Inferior parietal cortex (tissue), 1 donor: Measurements from ENCODE around the gene N4BP3.
"Not testable (repeated sequence)": the region's sequence is repeated elsewhere in the genome, so short reads cannot be mapped to it uniquely, and the experiment has no call there.

Experiments
- DNase-seq: peaks from one replicate; pipeline ENCODE4 v3.0.0-alpha.2; 2016; ENCODE audit errors: extremely low spot score

N4BP3 gene

GRCh38 chr5:178113141-178113787, at the start of gene N4BP3:
N4BP3 (plus strand) TSS chr5:178113532; CDS start chr5:178119584, 6,052 bp downstream.
- no peak for DNase-seq

- DNase-seq = no peak
These were observed 45.6 kb upstream of the N4BP3 start for GRCh38 chr5:178067755-178068154.

DNA sequence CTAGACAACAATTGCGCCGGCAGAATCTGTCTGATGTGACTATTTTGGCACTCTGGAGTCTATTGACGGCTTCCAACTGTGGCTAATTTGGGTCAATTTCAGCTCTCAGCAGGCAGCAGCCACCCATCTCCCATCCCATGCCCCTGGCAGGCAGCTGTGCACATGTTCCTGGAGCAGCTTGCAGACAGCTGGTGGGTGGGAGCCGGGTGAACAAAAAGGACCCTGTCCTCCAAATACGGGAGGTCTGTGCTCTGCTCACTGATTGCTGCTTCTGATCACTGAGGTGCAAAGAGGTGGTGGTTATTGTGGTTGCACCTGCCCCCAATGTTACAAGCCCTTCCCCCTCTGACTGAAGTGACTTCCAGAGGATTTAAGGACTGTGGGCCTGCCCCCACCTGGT, 45.0 kb upstream of the N4BP3 start:
- DNase-seq = no peak

- DNase-seq = no peak
These were observed 43.4 kb upstream of the N4BP3 start for GRCh38 chr5:178069909-178070308.

DNA sequence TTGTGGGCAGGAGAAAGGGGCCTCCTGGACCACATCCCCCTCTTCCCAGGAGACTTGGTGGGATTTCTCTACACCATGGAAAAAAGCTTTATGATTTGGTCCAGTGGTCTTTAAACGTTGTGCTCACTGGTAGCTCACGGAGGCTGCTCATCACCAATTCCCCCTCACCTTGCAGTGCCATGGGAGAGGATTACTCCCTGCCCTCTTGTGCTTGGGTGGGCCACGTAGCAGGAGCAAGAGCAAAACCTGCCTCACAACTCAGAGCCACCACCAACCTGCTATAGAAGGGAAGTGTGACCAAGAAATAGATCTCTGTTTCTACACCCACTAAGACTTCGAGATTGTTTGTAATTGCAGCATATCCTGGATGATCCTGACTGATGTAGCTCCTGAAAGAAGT, 42.2 kb upstream of the N4BP3 start:
- DNase-seq = no peak

- no peak for DNase-seq
These were observed 40.6 kb upstream of the N4BP3 start for GRCh38 chr5:178072749-178073148.

GRCh38 chr5:178074266-178074952, 38.9 kb upstream of the N4BP3 start:
- no peak for DNase-seq

DNA sequence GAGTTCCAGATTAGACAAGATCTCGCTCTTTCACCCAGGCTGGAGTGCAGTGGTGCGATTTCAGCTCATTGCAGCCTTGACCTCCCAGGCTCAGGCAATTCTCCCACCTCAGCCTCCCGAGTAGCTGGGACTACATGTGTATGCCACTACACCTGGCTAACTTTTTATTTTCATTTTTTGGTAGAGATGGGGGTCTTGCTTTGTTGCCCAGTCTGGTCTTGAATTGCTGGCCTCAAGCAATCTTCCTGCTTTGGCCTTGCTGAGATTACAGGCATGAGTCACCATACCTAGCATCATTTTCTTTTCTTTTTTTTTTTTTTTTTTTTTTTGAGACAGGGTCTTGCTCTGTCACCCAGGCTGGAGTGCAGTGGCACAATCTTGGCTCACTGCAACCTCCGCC, 36.4 kb upstream of the N4BP3 start:
- DNase-seq = not testable (repeated sequence)

DNA sequence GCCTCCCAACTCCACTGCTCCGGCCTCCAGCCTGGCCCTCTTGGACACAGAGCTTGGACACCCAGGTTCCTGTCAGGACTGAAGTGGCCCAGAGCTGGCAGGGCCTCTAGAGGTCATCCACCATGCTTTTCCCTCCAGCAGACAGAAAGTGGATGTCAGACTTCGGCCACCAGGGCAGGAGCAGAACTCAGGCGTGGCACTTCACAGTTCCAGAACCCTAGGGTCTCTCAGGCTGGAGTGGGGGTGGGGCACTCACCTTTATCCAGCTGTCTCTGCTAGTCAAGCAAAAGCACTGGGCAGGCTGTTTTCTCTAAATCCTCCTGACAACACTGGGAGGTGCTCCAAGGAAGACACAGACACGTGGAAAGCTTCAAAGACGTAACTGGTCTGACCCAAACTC, 35.6 kb upstream of the N4BP3 start:
- no peak for DNase-seq

DNA sequence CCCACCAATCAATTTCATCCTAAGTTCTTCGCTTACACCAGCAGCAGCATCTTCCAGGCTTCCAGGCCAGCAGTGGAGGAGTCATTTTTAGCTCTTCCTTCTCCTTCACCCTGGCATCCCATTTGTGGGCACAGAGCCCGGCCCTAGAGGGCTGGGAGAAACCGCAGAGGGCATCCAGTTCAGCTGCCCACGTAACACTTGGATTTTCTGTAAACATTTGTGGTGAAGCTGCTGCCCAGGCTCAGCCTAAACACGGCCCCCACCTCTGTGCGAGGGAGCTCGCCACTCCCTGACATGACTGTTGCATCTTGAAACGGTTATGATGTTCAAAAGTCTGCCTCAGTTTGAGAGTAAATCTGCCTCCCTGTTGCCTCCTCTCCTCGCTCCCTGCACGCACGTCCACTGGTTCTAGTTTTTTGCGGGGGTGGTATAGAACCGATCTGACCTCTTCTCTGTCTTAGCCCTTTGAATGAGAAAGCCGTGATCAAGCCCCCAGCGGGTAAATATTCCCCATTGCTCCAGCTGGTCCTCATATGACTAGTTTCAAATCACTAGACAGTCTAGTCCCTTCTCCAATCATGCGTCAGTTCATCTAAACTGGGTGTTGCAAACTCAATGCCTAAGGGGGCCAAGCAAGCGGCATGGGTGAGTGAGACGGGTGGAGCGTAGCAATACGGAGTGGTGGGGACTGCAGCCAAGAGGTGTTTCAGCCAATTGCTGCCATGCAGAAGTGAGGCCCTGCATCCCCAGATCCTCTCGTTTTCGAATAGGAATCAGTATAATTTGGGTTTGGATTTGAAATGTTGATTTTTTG, 34.9 kb upstream of the N4BP3 start:
- DNase-seq = no peak

DNA sequence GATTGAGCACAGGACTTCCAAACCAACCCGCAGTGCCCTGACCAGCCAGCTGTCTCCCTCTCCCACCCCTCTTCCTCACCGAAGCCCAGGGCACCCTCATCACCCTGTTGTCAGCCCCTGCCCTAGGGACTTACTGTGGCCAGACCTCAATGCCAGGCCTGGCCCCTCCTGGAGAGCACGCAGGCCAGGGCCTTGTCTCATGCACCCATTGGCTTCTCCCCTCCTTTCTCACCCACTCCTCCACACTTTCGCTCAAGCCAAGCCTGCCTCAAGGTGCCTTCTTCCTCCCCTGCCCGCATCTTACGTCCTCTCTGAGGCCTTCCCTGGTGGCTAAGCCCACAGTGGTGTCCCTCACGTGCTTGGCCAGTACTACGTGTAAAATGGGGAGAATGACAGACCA, 33.3 kb upstream of the N4BP3 start:
- no peak for DNase-seq

DNA sequence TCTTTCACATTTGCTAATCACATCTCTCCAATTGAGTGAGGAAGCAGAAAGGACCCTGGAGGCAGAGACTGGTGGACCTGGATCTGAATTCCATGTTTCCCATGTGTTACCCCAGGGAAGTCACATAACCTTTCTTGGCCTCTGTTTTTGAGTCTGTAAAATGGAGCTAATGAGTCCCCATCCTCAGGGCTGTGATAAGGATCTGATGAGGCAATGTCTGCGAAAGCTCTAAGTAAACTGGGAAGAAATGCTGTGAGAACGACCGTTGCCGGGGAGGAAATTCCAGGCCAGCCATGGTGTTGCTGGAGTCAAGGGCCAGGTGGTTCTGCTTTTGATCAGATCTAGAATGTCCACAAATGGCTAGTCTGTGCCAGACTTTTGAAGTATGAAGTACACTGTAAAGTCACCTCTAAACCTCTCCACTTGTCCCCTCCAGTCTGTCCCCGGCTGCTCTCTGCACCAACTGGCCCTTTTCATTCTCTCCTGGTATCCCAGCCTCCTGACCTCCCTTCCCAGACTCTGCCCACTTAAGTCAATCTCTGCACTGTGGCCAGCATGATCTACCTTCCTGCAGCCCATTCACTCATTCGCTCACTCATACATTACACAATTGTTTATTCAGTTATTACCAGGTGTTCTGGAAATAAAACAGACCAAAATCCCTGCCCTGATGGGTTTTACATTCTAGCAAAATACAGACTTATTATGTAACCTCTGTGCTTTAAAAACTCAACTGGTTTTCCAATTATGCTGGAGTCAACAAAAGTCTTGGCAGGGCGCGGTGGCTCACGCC, 32.5 kb upstream of the N4BP3 start:
- no peak for DNase-seq

- no peak for DNase-seq
These were observed 31.6 kb upstream of the N4BP3 start for GRCh38 chr5:178081571-178082243.

- DNase-seq = no peak
These were observed 29.4 kb upstream of the N4BP3 start for GRCh38 chr5:178083922-178084321.

DNA sequence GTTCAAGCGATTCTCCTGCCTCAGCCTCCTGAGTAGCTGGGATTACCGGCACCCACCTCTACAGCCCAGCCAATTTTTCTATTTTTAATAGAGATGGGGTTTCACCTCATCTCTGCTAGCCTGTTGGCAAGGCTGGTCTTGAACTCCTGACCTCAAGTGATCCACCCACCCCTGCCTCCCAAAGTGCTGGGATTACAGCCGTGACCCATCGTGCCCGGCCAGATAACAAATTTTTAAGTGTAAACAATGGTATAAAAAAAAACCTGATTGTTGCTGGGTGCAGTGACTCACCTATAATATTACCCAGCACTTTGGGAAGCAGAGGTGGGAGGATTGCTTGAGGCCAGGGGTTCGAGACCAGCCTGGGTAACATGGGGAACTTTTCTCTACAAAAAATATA, 28.0 kb upstream of the N4BP3 start:
- no peak for DNase-seq

DNA sequence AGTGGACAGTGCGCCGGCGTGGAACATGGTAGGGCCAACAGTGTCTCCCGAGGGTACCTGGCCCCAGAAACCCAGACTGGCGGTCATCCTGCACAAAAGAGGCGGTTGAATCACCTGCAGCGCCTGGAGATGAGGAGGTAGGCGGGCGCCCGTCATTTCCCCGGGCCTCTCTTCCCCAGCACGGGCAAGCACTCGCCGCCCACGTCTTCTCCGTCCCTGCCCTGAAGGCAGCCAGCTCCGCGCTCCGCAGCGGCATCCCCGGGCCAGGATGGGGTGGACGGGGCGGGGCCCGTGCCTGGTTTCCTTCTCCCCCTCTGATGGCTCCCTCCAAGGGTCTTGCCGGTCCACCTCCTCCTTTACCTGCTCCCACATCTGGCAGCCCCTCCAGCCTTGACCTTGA, 27.1 kb upstream of the N4BP3 start:
- DNase-seq = no peak

DNA sequence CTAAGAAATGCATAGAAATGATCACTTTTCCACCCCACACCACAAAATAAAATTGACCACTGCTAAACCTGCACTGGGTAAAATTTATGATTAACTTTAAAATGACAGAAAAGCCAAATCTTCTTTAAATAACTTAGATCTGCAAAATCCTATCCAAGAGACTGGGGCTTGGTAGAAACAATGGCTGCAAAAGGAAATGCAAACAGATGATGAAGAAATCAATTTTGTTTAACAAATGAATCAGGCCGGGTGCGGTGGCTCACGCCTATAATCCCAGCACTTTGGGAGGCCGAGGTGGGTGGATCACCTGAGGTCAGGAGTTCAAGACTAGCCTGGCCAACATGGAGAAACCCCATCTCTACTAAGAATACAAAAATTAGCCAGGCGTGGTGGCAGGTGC, 26.1 kb upstream of the N4BP3 start:
- not testable (repeated sequence) for DNase-seq

DNA sequence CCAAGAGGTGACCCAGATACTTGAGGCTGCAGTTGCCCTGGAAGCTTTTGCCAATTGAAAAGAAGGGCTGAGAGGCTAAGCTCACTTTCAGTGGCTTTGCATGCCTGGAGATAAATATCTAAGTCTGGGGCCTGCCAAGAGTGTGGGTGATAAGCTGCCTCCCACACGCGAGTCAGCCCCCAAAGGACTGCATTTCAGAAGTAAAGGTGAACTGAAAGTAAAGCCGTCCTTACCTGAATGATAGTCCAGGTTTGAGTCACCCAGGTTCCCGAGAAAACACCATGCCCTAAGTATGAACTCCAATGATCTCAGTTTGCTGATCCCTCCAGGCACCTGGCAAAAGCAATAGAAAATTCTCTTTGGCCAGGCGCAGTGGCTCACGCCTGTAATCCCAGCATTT, 22.5 kb upstream of the N4BP3 start:
- DNase-seq = no peak

- no peak for DNase-seq
These were observed 20.2 kb upstream of the N4BP3 start for GRCh38 chr5:178093134-178093533.

DNA sequence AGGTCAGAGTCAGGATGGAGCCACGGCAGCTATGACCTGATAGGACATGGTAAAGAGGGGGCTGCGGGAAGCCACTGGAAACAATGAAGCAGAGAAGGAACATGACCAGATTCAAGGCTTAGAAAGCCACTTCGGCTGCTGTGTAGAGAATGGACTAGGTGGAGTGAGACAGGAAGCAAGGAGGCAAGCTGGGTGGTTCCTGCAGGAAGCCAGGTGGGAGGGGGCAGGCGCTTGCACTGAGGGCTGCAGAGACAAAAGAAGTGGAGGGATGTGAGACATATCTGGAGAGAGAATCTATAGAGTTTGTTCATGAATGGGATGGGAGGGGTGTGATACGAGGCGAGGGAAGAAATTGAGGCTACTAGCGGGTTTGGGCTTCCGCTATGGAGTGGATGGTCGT, 19.0 kb upstream of the N4BP3 start:
- DNase-seq = no peak

DNA sequence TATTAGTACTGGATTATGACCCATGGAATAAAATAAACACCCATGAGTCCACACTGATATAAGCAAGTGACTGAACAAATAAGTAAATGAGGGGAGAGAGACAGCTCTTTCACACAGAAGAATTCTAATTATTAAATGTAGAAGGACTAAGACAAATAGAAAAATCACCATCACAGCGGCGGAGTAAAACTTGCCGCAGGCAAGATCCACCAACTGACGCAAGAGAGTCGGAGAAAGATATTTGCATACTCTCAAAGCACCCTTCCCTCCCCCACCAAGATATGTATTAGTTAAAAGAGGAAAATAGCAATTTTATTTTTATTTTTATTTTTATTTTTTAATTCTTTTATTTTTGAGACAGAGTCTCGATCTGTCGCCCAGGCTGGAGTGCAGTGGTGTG, 14.6 kb upstream of the N4BP3 start:
- DNase-seq = no peak

- DNase-seq = no peak
These were observed 9.7 kb upstream of the N4BP3 start for GRCh38 chr5:178103612-178104011.
